ENCODE measurements around the gene SLC24A5. TPM values are rescaled to one million over a fixed set of nuclear protein-coding genes. Genes with fewer than 3 reads are reported as not detected.

Gene SLC24A5
- total and polyA plus RNA-seq, 2 of the 4 experiments (the other 2 are of a cell fraction): not detected

- H2AK9ac ChIP-seq (replicated peaks; ENCODE audit: low read depth, low read length, poor library complexity): no peak overlapping the region
These were observed 62.0 kb downstream of the SLC24A5 start for GRCh38 chr15:48182749-48183148.

More at GRCh38 chr15:48182749-48183148, 62.0 kb downstream of the SLC24A5 start:
- dilution Hi-C loops (cut with HindIII; ENCODE audit: low sequenced_read_pairs, unreplicated experiment) (no loop called here), intact Hi-C loops (cut with micrococcal nuclease) (no loop called here), in situ Hi-C loops (cut with MboI; ENCODE audit: low sequenced_read_pairs) (no loop called here)
- Histone ChIP-seq H3K79me1 (ENCODE audit: low read depth in 1 of 2, low read length in 2 of 2) (no peaks in the 10 kb centered on the region), H4K20me1 (ENCODE audit: insufficient read depth, low read length) (no peaks in the 10 kb centered on the region), H3K18ac (ENCODE audit: low read depth, low read length) (no peak overlapping the region), H3K4me1 (ENCODE audit: control insufficient read depth, insufficient read depth, low read length) (no peaks in the 10 kb centered on the region), H4K5ac (ENCODE audit: low read depth, low read length) (no peak overlapping the region), H3K27ac (ENCODE audit: insufficient read depth, low read length) (no peak overlapping the region), H3K56ac (ENCODE audit: extremely low read depth, insufficient read depth, low read length) (no peak overlapping the region), H4K91ac (ENCODE audit: insufficient read depth, low read depth, low read length) (no peak overlapping the region), H3K27me3 (ENCODE audit: control insufficient read depth, insufficient read depth, low read length) (0 out of 2 replicates have a peak, but pooled peaks cover 2% of the 10 kb centered on the region), H3K9me3 (ENCODE audit: control insufficient read depth, insufficient read depth, low read length) (no peaks in the 10 kb centered on the region), H3K14ac (replicated peaks; ENCODE audit: low read depth, low read length) (no peak overlapping the region), H3K9me1 (ENCODE audit: insufficient read depth, low read length) (no peaks in the 10 kb centered on the region), H3K23ac (ENCODE audit: low read depth, low read length) (no peak overlapping the region), H3K36me3 (ENCODE audit: control insufficient read depth, insufficient read depth, low read length) (no peaks in the 10 kb centered on the region), H2BK5ac (ENCODE audit: low read depth, low read length, poor library complexity, severe bottlenecking) (no peak overlapping the region), H2AK5ac (ENCODE audit: low read depth, low read length) (no peak overlapping the region), H2BK15ac (ENCODE audit: low read depth, low read length) (no peak overlapping the region), H2BK120ac (ENCODE audit: low read depth, low read length) (no peak overlapping the region), H3K9ac (ENCODE audit: low read depth, low read length) (no peak overlapping the region), H3K4ac (ENCODE audit: low read depth, low read length) (no peak overlapping the region), H4K8ac (ENCODE audit: low read depth in 2 of 2, low read length in 2 of 2) (no peak overlapping the region), H2BK20ac (ENCODE audit: low read depth, low read length) (no peak overlapping the region), H3K4me2 (ENCODE audit: low read depth, low read length) (no peak overlapping the region), H2AFZ (replicated peaks; ENCODE audit: low read length, poor library complexity) (no peak overlapping the region), H3K4me3 (ENCODE audit: insufficient read depth, low read depth, low read length) (no peak overlapping the region)
- CTCF ChIA-PET: no interaction called here
- no TSS peak for BruUV-seq (replicated peaks)
- no peak for TF ChIP-seq MXI1 (IDR thresholded peaks at IDR 0.05; ENCODE audit: borderline replicate concordance, low read depth, low read length)
- TF ChIP-seq NFE2L2 (IDR thresholded peaks at IDR 0.05; ENCODE audit: low read depth, low read length): no peak
- no peak for TF ChIP-seq POLR2A (IDR thresholded peaks at IDR 0.05; ENCODE audit: low read depth, low read length)
- TF ChIP-seq, protein P1, sequence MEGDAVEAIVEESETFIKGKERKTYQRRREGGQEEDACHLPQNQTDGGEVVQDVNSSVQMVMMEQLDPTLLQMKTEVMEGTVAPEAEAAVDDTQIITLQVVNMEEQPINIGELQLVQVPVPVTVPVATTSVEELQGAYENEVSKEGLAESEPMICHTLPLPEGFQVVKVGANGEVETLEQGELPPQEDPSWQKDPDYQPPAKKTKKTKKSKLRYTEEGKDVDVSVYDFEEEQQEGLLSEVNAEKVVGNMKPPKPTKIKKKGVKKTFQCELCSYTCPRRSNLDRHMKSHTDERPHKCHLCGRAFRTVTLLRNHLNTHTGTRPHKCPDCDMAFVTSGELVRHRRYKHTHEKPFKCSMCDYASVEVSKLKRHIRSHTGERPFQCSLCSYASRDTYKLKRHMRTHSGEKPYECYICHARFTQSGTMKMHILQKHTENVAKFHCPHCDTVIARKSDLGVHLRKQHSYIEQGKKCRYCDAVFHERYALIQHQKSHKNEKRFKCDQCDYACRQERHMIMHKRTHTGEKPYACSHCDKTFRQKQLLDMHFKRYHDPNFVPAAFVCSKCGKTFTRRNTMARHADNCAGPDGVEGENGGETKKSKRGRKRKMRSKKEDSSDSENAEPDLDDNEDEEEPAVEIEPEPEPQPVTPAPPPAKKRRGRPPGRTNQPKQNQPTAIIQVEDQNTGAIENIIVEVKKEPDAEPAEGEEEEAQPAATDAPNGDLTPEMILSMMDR (conservative IDR thresholded peaks at IDR 0.05; ENCODE audit: low read depth, low read length): no peak
- no peak for TF ChIP-seq FOS (IDR thresholded peaks at IDR 0.05; ENCODE audit: low read depth, low read length)
- no peak for TF ChIP-seq RAD21 (IDR thresholded peaks at IDR 0.05; ENCODE audit: low read length)
- TF ChIP-seq RCOR1 (IDR thresholded peaks at IDR 0.05; ENCODE audit: insufficient replicate concordance, low read length): no peak
- no peak for TF ChIP-seq BHLHE40 (IDR thresholded peaks at IDR 0.05; ENCODE audit: low read depth, low read length)
- no peak for TF ChIP-seq CHD1 (IDR thresholded peaks at IDR 0.05; ENCODE audit: low read depth, low read length)
- no peak for TF ChIP-seq SMC3 (IDR thresholded peaks at IDR 0.05; ENCODE audit: low read depth, low read length)
- TF ChIP-seq CEBPB (IDR thresholded peaks at IDR 0.05; ENCODE audit: low read depth, low read length): no peak
- ATAC-seq (ENCODE audit: low read depth): no peak
- WGBS, 2 experiments (ENCODE audit: extremely low coverage in 2 of 2, insufficient read length in 1 of 2): no CpG with 5 or more reads among the region's 2 CpGs
- POLR2A ChIA-PET (ENCODE audit: unreplicated experiment): no interaction called here
- DNase-seq: no peak
